GM19468 (cell line): ENCODE measurements around the gene CSNK1D.
"Not testable (repeated sequence)": the region's sequence is repeated elsewhere in the genome, so short reads cannot be mapped to it uniquely, and the experiment has no call there.

Experiments used
- ATAC-seq: cut with Tn5 transposase; IDR thresholded peaks from one replicate; pipeline ENCODE4 v1.9.1; 2021; ENCODE audit warnings: mild to moderate bottlenecking, moderate library complexity, moderate number of reproducible peaks; ENCODE audit not compliant: unreplicated experiment; ENCODE audit errors: extremely low read depth

Gene CSNK1D

DNA sequence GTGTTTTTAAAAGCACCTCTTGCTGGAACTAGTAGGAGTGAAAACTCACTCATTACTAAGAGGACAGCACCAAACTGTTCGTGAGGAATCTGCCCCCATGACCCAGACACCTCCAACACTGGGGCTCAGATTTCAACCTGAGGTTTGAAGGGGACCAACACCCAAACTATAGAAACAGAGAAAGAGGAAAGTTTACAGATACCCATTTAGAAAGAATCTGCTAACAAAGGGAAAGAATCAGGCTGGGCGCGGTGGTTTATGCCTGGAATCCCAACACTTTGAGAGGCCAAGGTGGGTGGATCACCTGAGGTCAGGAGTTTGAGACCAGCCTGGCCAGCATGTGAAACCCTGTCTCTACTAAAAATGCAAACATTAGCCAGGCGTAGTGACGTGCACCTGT, 3.4 kb upstream of the CSNK1D start:
- no peak for ATAC-seq

DNA sequence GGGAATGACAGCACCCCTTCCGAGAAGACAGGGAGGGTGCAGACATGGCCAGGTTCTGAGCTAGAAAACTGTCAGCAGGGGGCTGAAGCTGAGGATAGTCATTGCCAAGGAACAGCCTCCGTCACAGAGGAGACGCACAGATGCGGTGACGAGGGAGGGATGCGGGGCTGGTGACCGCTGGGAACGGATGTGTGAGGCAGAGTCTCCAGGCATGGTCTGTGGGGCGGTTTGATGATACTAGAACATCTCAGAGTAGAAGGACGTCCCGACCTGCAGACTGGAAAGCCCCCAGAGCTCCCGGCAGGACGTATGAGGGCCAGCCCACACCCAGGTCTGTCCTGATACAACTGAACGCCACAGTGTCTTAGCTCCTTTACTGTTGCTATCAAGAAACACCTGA, 1.8 kb upstream of the CSNK1D start:
- no peak for ATAC-seq

DNA sequence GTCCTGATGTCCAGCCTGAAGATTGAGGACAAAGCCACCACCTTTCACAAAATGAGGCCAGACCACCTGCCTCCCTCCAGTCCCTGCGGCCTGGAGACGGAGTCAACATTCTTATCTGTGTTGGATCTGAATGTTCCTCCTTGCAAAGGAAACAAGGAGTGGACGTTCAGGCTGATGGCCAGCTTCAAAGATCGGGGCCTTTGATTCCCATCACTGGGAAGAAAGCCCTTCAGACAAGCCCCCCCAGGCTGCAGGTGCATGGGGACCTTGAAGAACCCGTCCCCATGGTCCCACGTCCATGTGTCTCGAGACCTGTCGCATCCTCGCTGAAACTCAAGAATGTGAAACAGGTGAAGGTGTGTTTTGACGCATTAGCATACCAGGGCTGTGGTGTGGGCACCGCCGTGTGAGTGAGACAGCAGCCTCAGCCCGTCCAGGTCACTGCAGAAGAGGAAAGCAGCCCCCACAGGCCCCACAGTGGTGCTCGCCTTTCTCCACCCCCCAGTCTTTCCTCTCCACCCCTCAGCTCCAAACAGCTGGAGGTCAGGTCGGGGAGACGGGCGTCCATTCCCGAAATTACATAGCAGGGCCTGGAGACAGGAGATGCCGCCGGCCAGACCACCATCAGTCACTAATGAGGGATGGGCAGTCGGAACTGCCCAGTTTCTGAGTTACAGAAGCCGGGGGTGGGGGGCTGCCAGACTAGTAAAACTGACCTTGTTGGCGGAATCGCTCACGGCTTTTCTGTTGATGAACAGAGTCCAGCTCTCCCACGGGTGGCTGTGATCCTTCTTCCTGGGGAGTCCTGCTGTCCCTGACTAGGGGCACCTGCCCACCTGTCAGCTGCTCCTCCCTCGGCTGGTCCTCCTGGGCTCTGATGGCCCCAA, 877 bp upstream of the CSNK1D start:
- no peak for ATAC-seq

DNA sequence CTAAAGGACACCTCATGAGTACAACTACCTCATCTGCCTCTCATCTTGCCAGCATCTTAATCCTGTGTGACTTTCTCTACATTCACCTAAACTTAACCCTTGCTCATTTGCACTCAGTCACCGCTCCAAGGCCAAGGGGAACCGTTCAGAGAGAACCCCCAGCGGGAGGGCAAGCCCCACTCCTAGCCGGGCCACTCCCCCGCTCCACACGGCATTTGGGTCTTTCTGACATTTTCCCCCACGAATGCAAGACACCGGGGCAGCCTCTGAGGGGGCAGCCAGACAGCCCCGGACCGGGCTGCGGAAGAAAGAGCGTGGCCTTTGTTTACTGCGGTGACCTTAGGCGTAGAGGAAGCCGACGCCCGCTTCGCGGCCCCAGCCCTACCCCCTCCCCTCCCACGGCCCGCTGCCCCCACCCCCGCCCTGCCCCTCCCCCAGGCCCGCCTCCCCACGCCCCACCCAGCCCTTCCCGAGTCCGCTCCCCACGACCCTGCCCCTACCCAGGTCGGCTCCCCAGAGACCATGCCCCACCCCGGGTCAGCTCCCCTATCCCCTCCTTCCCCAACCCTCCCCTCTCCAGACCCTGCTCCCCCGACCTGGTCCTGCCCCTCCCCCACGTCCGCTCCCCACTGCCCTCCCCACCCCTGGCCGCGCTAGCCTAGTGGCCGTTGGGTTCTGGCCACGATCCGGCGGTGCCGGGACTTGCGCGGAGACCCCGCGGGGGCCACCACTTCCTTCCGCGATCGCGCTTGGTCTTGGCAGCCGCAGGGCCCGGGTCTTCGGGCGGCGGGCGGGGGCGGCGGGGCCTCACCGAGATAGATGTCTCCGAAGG, 789 bp downstream of the CSNK1D start:
- no peak for ATAC-seq

DNA sequence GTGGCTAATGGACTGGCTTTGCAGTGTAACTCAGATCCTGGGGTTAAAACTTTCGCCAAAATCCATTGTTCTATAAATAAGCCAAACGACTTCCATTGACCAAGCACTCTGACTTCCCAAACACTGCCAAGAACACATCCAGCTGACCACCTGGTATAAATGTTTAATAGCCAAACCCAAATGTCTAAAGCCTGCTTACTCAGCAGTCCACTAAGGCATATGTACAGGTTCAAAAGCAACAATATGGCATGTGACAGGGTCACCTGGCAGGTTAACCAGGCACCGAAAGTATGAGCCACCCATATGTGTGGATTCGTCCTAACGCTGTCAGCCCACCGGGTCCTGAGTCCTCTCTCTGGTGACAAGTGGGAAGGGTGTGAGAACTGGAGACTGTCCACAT, 2.1 kb downstream of the CSNK1D start:
- no peak for ATAC-seq

DNA sequence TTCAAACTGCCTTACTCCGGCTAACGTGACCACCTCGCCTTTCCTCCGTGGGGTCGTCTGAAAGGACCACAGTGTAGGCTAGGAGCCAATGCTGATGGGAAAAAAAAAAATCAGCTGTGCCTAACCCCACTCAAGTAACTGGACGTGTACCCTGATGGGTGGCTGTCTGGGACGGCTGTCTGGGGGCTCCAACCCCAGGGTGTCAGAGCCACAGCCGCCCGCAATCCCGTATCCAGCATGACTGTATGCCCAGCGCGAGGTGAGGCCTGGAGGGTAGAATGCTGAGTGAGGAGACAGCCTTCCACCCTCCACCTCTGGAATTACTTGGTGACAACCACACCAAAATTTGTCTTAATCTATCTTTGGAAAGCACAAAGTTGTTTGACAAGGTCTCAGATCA, 2.8 kb downstream of the CSNK1D start:
- ATAC-seq: no peak

DNA sequence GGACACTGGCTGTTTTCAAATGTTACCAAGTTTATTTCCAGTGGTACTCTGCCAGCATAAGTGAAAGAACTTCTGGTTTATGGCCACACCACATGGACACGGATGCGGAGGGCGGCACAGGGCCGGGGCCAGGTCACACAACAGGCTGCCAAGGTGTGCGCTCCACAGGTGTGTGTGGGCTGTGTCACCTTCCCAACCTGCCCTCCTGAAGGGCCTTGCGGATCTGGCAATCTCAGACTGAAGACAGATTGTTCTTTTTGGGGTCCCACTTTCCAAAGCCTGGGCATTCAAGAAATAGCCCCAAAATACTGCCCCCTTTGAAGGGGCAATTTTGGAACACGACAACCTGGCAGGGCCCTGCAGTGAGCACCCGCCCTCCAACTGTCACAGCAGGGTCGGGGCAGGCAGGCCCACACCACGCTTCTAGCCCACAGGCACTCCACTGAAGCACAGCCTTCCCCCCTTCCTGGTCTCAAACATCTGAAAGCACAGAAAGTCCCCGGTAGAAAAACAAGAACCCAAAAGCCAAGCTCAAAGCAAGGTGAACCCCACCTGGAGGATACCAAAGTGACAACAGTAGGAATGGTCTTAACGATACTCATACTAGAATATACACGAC, 3.5 kb downstream of the CSNK1D start:
- ATAC-seq: no peak

DNA sequence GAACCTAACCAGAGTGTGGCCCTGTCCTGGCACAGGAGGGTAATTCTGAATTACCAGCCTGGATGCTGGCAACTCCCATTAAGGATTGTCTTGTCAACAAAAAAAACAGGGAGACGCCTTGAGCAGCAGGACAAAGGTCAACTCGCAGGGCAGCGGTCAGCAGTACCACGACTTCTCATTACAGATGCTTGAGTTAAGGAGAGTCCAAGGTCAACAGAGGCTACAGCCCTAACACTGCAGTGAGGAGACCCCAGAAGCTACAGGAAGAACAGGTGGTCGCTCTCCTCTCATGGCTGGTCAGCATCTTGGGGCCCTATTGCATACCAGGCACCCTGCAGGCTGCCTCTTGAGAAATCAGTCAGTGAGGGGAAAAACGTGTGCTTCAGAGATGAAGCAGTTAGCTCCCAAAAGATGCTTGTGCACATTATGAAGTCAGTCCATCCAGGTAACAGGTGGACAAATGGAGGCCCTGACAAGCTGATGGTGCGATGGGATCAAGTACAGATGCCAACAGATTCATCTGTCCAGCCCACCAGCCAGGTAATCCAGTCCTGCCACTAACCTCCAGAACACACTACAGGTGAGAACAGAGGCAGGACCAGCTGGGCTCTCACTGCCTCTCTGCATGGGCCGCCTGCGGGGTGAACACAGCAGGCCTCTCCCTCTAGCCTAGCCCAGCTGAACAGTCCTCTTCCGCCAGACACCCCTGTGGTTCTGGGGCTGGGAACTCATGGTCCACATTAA, 4.2 kb downstream of the CSNK1D start:
- ATAC-seq: no peak

DNA sequence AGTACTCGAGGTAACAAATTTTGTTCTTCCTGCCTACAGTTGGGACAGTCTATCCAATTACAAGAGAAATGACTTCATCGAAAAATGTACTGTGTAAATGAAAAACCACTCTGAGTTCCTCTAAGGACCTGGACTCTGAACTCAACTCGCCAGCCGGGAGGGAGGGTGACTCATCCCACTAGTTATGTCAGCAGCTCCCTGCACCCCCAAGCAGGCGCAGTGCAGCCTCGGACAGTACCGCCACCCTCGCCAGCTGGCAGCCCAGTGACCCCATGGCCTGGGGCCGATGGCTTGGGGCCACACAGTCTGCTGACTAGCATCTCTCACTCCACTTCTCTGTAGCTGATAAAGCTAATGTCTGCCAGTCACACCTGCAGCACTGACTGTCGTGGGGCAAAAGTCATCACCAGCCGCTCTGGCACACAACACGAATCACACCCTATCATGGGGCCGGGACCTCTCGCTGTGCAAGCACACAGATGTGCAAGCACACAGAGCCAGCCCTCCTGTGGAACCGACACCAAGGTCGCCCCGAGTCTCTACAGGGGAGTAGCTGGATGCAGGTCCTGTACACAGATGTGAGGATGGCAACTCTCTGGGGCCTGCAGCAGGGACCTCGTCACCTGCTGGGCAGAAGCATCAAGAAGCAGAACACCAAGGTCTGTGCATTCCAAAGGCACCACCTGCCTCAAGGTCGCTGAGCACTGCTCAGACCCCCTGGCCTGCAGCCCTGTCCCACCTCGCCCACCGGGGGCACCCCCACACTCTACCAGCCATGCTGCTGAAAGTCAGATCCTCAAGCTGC, 5.7 kb downstream of the CSNK1D start:
- no peak for ATAC-seq

DNA sequence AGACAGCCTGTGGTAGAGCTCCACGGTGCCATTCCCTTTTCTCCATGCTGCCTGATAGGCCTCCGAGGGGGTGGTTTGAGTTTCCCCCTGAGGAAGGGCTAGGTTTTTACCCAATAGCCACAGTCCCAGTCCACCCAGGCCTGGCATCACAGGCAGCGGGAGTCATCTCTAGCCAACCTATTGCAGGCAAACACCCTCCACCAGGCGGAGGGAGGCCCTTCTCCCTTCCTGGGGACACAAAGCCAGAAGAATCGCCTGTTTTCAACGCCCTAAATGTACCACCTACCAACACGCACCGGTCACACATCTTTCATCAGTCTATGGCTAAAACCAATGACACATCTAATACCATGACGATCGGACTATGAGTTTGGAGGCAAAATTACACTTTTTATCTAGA, 7.4 kb downstream of the CSNK1D start:
- ATAC-seq: no peak

DNA sequence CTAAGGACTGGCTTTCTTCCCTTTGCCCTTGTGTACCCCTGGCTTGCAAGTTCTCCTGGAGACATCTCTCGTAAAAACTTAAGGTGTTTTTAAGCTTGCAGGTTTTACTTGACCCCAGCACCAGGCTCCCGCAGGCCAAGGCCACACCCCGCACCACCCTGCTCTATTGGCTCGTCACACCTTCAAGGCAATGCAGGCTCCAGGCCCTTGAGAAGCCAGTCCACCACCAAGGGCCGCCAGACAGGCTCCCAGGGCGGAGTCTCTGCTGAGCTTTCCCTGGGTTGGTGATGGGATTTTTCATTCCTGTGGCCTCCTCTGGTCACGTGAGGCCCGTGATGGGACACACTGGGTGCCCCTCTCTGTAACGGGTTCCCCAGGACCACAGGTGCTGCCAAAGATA, 9.9 kb downstream of the CSNK1D start:
- ATAC-seq: no peak

DNA sequence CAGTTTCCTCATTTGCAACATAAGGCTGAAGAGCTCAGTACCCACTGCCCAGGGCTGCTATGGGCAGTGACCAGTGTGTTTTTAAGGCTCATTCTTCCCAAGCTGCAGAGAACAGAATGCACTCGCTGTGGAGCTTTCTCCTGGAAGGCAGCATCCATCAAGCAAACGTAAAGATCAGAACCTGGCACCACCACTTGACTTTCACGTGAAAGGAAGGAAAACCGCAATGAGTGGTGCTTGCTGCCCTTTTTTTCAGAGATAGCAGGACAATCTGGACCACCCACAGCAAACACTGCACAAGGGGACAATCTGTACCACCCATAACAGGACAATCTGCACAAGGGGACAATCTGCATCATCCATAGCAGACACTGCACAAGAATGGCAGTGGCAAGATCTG, 11.2 kb downstream of the CSNK1D start:
- no peak for ATAC-seq

DNA sequence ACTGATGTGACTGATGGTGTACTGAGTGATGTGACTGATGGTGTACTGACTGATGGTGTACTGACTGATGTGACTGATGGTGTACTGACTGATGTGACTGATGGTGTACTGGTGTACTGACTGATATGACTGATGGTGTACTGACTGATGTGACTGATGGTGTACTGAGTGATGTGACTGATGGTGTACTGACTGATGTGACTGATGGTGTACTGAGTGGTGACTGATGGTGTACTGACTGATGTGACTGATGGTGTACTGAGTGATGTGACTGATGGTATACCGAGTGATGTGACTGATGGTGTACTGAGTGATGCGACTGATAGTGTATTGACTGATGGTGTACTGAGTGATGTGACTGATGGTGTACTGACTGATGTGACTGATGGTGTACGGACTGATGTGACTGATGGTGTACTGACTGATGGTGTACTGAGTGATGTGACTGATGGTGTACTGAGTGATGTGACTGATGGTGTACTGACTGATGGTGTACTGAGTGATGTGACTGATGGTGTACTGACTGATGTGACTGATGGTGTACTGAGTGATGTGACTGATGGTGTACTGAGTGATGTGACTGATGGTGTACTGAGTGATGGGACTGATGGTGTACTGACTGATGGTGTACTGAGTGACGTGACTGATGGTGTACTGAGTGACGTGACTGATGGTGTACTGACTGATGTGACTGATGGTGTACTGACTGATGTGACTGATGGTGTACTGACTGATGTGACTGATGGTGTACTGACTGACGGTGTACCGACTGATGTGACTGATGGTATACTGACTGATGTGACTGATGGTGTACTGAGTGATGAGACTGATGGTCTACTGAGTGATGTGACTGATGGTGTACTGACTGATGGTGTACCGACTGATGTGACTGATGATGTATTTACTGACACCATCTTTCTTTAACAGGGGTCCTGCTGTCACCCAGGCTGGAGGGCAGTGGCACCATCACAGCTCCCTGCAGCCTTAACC, 13.2 kb downstream of the CSNK1D start:
- ATAC-seq: not testable (repeated sequence)

DNA sequence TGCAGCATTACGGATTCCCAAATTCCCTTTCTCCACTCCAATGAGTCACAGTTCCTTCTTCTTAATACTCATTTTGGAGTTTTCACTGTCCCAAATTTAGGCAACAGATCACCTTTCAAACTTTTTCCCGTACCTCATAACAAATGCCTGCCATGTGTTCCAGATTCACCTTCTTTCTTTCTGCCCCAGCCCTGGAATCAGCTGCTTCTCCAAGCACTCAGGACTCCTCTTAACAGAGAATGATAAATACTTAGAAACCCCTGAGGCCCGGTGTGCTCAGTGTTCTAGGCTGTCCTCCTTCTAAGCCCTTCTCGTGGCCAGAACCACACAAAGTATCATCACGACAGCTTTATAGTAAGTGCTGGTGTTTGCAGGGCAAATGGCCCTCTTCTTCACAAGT, 14.9 kb downstream of the CSNK1D start:
- no peak for ATAC-seq

DNA sequence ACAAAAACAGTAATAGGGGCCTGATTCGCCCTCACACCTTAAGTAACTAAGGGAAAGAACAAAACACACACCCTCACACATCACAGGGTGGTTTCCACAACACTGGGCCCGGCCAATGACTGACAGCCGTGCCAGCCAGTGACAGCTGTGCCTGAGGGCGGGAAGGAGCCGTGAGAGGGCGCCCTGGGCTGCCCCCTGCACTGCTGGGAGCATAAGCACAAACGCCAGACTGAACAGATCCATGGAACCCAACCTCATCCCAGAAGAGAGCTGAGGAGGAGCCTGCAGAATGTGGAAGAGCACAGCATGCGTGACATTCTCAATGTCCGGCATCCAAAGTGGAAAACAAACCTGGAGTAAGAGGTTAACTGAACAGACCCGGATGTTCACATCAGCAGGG, 16.0 kb downstream of the CSNK1D start:
- ATAC-seq: no peak

DNA sequence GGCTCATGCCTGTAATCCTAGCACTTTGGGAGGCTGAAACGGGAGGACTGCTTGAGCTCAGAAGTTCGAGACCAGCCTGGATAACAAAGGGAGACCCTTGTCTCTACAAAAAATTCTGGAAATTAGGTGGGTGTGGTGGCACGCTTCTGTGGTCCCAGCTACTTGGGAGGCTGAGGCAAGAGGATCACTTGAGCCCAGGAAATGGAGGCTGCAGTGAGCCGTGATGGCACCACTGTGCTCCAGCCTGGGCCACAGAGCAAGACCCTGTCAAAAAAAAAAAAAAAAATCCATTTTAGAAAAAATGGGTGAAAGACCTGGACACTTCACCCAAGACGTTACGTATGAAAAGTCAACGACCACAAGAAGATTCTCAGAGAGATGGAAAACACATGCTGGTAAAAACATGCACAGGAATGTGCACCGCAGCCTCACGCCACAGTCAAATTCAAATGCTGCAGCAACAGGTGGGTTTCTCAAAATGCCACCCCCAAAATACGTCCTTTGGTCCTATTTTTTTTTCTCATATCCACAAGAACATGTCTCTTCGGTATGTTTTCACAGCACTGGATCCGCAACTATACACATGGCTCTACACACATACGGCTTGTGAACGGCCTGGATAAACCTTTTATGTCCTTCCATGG, 17.1 kb downstream of the CSNK1D start:
- ATAC-seq: no peak

DNA sequence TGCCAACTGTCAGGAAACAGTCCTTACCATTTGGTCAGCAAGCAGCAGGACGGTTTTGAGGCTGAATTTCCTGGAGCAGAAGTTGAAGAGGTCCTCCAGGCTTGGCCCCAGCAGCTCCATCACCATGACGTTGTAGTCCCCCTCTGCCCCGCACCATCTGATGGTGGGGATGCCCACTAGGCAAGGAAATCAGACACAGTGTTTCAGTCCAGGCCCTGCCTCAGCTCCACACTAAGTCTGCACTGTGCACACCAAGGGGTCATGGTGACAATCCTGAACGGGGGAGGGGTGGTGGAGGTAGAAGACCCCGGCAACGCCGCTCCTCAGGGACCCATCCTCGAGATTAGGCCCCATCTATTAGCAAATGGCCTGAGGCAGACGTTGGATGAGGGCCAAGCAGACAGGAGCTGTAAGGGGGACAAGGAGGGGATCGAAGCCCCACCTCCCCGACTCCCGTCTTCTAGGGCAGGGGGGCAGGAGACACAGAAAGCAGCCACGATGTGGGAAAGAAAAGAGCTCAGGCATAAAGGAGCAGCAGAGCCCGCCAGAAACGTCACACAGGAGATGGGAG, 18.0 kb downstream of the CSNK1D start:
- ATAC-seq: no peak

DNA sequence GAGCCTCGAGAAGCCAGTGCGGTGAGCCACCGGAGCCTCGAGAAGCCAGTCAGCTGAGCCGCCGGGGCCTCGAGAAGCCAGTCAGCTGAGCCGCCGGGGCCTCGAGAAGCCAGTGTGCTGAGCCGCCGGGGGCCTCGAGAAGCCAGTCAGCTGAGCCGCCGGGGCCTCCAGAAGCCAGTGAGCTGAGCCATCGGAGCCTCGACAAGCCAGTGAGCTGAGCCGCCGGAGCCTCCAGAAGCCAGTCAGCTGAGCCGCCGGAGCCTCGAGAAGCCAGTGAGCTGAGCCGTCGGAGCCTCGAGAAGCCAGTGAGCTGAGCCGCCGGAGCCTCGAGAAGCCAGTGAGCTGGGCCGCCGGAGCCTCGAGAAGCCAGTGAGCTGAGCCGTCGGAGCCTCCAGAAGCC, 18.8 kb downstream of the CSNK1D start:
- not testable (repeated sequence) for ATAC-seq
